Transverse colon (tissue), 4 donors: Measurements from ENCODE around the gene TOP1. TPM values are rescaled to one million over a fixed set of nuclear protein-coding genes. Genes with fewer than 3 reads are reported as not detected.
A peak's percentile ranks its signal among the peaks of the same experiment; 100 is the strongest.

ENCODE experiments used
- DNase-seq: peaks from one replicate; pipeline ENCODE4 v3.0.0-alpha.2; 2019
- H3K27ac ChIP-seq, 4 donors: fragments of 200-600 bp; sonication (generic); 2 replicates each; pipeline ENCODE4 v1.5.1; 2016 to 2018; ENCODE audit warnings: inconsistent platforms in 4 of 4
- H3K27me3 ChIP-seq: fragments of 200-600 bp; sonication (generic); 2 replicates; pipeline ENCODE4 v1.5.1; 2017; ENCODE audit warnings: inconsistent platforms
- H3K36me3 ChIP-seq, 4 donors: fragments of 200-600 bp; sonication (generic); 2 replicates each; pipeline ENCODE4 v1.5.1; 2017 to 2019; ENCODE audit warnings: inconsistent platforms in 4 of 4
- H3K4me1 ChIP-seq, 4 donors: fragments of 200-600 bp; sonication (generic); 2 replicates each; pipeline ENCODE4 v1.5.1; 2017 to 2020; ENCODE audit warnings: inconsistent platforms in 4 of 4
- H3K4me3 ChIP-seq, 4 donors: fragments of 200-600 bp; sonication (generic); 1 replicate in 1 of 4; 2 replicates in 3 of 4; pipeline versions ENCODE4 v1.5.1 to v1.6.1; 2017 to 2019; ENCODE audit warnings: inconsistent platforms in 4 of 4
- H3K9me3 ChIP-seq, 2 donors: fragments of 200-600 bp; sonication (generic); 2 replicates each; pipeline ENCODE4 v1.5.1; 2017 to 2019; ENCODE audit warnings: inconsistent platforms in 2 of 2
- EP300 ChIP-seq: sonication (generic); formaldehyde crosslinking; IDR thresholded peaks from one replicate; pipeline ENCODE4 v1.6.1; 2017; ENCODE audit warnings: antibody characterized with exemption, low read depth
- POLR2A ChIP-seq: fragments of 450-650 bp; IDR thresholded peaks from one replicate; pipeline ENCODE4 v1.6.1; 2016; ENCODE audit warnings: antibody characterized with exemption, mild to moderate bottlenecking, moderate library complexity
- POLR2AphosphoS5 ChIP-seq, 3 donors: sonication (generic); formaldehyde crosslinking; IDR thresholded peaks; one replicate each; pipeline ENCODE4 v1.6.1; 2016; ENCODE audit warnings: antibody characterized with exemption in 3 of 3
- WGBS, 2 donors: methylation state at CpG; one replicate each; pipeline ENCODE4 v1.1.5; 2018; ENCODE audit warnings: low coverage in 1 of 2; 5-methylcytosine and 5-hydroxymethylcytosine counted together
- in situ Hi-C, 4 donors: fragments of 200-750 bp; cut with MboI; loops; one replicate each; pipeline versions ENCODE4 v1.15.0 to v1.15.1; 2017; ENCODE audit warnings: low sequenced_read_pairs in 3 of 4, low pct_ligation_motif_present in 1 of 4, low pct_unique_long_range_greater_than_20kb in 1 of 4
- intact Hi-C: fragments of 100-400 bp; cut with DNase I; formaldehyde crosslinking; loops from one replicate; pipeline ENCODE4 v1.15.1; 2023; ENCODE audit warnings: low total_unique reads
- total RNA-seq, 4 donors: library from RNA; depleted of rRNA; stranded (reverse); fragments of >200 nt; gene quantifications; one replicate each; pipeline ENCODE4 v1.1.0, GENCODE V29; 2016
- TF ChIP-seq, protein P1 (sequence below), 5 experiments: fragments of 200-600 bp in 3 of 5; fragments of 450-650 bp in 2 of 5; sonication (generic) in 3 of 5; IDR thresholded peaks; 1 replicate in 2 of 5; 2 replicates in 3 of 5; pipeline ENCODE4 v1.5.1; 2016 to 2017; ENCODE audit warnings: antibody characterized with exemption in 5 of 5, inconsistent platforms in 3 of 5, mild to moderate bottlenecking in 2 of 5, moderate library complexity in 1 of 5

TOP1 gene
- total RNA-seq, 4 donors from 2014 or later = 29.6 to 52.3 (median 36.9) TPM

DNA sequence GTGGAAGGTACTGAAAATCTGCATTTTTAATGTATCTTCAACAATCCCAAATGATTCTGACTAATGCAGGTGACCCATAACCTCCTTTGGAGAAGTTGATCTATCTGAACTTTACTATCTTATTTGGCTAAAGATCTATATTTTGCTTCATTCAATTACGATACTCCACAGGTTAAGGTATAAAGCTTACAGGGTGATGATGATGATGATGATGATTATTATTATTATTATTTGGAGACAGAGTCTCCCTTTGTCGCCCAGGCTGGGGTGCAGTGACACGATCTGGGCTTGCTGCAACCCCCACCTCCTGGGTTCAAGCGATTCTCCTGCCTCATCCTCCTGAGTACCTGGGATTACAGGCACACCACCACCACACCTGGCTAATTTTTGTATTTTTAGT lies 13.1 kb downstream of the TOP1 start:
- no peak for DNase-seq
- in situ Hi-C loops = no loop called here
- H3K9me3 ChIP-seq = no peaks in the 10 kb centered on the region
- no peaks in the 10 kb centered on the region for H3K27me3 ChIP-seq
- no peak for TF ChIP-seq POLR2AphosphoS5 (IDR thresholded peaks at IDR 0.05)
- TF ChIP-seq EP300 = no peak
- TF ChIP-seq, protein P1, sequence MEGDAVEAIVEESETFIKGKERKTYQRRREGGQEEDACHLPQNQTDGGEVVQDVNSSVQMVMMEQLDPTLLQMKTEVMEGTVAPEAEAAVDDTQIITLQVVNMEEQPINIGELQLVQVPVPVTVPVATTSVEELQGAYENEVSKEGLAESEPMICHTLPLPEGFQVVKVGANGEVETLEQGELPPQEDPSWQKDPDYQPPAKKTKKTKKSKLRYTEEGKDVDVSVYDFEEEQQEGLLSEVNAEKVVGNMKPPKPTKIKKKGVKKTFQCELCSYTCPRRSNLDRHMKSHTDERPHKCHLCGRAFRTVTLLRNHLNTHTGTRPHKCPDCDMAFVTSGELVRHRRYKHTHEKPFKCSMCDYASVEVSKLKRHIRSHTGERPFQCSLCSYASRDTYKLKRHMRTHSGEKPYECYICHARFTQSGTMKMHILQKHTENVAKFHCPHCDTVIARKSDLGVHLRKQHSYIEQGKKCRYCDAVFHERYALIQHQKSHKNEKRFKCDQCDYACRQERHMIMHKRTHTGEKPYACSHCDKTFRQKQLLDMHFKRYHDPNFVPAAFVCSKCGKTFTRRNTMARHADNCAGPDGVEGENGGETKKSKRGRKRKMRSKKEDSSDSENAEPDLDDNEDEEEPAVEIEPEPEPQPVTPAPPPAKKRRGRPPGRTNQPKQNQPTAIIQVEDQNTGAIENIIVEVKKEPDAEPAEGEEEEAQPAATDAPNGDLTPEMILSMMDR (IDR thresholded peaks at IDR 0.05) = no peak
- TF ChIP-seq POLR2A = no peak
- WGBS, 2 donors = 89 to 91% methylated on average over 3 to 4 of the region's 4 CpGs
- no peaks in the 10 kb centered on the region for H3K36me3 ChIP-seq
- no peak overlapping the region for H3K4me3 ChIP-seq
- H3K4me1 ChIP-seq = peaks cover 6 to 49% (median 31%) of the 10 kb centered on the region in 4 donors
- no peak overlapping the region for H3K27ac ChIP-seq
- intact Hi-C loops = no loop called here

DNA sequence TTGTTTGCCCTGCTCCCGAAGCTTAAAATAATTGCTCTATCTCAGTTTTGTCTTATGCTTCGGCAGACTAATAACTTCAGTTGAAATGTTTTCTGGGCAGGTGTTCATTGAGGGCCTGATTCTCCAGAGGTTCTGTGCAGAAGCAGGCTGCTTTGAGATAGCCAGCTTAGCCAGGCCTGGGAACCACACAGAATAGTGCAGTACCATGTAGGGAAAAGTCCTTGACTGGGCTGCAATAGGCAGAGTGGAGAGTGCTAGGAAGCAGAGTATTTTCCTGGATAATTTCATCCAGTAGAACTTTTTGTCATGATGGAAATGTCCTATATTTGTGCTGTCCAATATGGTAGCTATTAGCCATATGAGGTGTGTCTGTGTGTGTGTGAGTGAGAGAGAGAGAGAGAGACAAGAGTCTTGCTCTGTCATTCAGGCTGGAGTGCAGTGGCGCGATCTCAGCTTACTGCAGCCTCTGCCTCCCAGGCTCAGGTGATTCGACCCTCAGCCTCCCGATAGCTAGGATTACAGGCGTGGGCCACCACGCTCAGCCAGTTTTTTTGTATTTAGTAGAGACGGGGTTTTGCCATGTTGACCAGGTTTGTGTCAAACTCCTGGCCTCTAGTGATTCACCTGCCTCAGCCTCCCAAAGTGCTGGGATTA lies 15.9 kb downstream of the TOP1 start:
- Histone ChIP-seq H3K9me3 (no peaks in the 10 kb centered on the region), H3K4me3 (no peak overlapping the region), H3K36me3 (no peaks in the 10 kb centered on the region), H3K27ac (no peak overlapping the region), H3K4me1 (peaks cover 23 to 68% (median 47%) of the 10 kb centered on the region in 4 donors), H3K27me3 (no peaks in the 10 kb centered on the region)
- no peak for TF ChIP-seq POLR2AphosphoS5 (IDR thresholded peaks at IDR 0.05)
- TF ChIP-seq POLR2A = no peak
- TF ChIP-seq EP300 = no peak
- TF ChIP-seq, protein P1 (IDR thresholded peaks at IDR 0.05) = no peak
- in situ Hi-C loops (no loop called here), intact Hi-C loops (no loop called here)
- DNase-seq = no peak
- 91 to 94% methylated on average over 3 to 9 of the region's 9 CpGs for whole genome bisulfite sequencing, 2 donors

DNA sequence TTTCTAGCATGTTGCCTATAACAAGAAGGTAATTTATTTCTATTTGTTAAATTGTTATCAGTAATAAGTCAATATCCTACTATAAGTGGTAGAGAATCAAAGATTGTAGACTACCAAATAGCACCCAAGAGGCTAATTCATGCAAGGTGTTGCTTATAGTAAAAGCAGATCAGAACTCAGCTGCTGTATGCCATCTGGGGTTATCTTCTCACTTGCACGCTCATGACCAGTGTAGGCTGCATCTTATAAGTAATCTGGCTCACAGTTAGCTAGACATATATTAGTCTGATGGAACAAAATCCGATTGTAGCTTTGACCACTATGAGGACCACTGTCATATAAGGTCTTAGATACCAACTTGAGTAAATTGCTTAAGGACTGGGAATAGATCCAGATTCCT lies 17.0 kb downstream of the TOP1 start:
- TF ChIP-seq POLR2AphosphoS5 (IDR thresholded peaks at IDR 0.05) = no peak
- TF ChIP-seq POLR2A = no peak
- TF ChIP-seq, protein P1 (IDR thresholded peaks at IDR 0.05) = no peak
- TF ChIP-seq EP300 = no peak
- Histone ChIP-seq H3K27ac (peak overlapping the region in 1 of 4 donors; percentile 21), H3K27me3 (no peaks in the 10 kb centered on the region), H3K9me3 (no peaks in the 10 kb centered on the region), H3K4me3 (no peak overlapping the region), H3K36me3 (no peaks in the 10 kb centered on the region), H3K4me1 (peaks cover 34 to 76% (median 56%) of the 10 kb centered on the region in 4 donors)
- intact Hi-C loops (no loop called here), in situ Hi-C loops (no loop called here)
- WGBS, 2 donors = 68 to 83% methylated on average over 2 of the region's 2 CpGs
- no peak for DNase-seq

DNA sequence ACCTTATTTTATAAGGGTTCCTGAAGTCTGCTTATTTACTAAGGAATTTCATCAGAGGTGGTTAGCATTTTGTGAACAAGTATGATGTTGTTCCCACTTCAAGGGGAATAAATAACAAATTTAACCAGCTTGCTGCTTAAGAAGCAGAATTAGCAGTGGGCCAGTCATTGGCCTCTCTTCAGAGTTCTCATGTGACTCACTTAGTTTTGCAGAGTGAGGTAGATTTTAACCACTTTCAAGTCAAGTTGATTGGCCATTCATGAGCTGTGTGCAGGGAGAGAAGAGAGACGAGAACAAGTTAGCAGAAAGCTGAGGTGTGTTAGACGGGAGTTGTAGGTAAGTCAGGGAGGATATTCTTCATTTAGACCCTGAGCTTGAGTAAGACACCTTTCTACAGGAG lies 18.1 kb downstream of the TOP1 start:
- intact Hi-C loops = no loop called here

More for the DNA sequence above, 18.1 kb downstream of the TOP1 start:
- H3K27me3 ChIP-seq = no peaks in the 10 kb centered on the region
- H3K9me3 ChIP-seq = no peaks in the 10 kb centered on the region
- H3K36me3 ChIP-seq = no peaks in the 10 kb centered on the region
- in situ Hi-C loops = no loop called here
- peaks cover 44 to 80% (median 65%) of the 10 kb centered on the region in 4 donors for H3K4me1 ChIP-seq
- no peak for DNase-seq
- no peak overlapping the region for H3K4me3 ChIP-seq
- WGBS, 2 donors = 67 to 71% methylated on average over 2 of the region's 2 CpGs
- H3K27ac ChIP-seq = peak overlapping the region; percentile 1 to 55 (median 20)
- TF ChIP-seq, protein P1 (IDR thresholded peaks at IDR 0.05) = no peak
- TF ChIP-seq POLR2AphosphoS5 (IDR thresholded peaks at IDR 0.05) (no peak), EP300 (no peak), POLR2A (no peak)
